Endothelial cell of umbilical vein (primary cell): ENCODE measurements around the gene PTPN14.

Experiments used
- CTCF ChIP-seq, 2 donors: IDR thresholded peaks; 1 replicate in 1 of 2; 2 replicates in 1 of 2; pipeline ENCODE4 v1.5.1; 2011; ENCODE audit warnings: low read length in 2 of 2, mild to moderate bottlenecking in 2 of 2, moderate library complexity in 2 of 2, control low read depth in 1 of 2, inconsistent platforms in 1 of 2, low read depth in 1 of 2; ENCODE audit not compliant: insufficient read depth in 1 of 2; ENCODE audit errors: extremely low read depth in 1 of 2
- EZH2 ChIP-seq: IDR thresholded peaks from 2 replicates; pipeline ENCODE4 v1.6.1; 2012; ENCODE audit warnings: borderline replicate concordance, low read depth, mild to moderate bottlenecking, moderate library complexity, low read length, inconsistent platforms; ENCODE audit not compliant: severe bottlenecking
- POLR2AphosphoS5 ChIP-seq: IDR thresholded peaks from 2 replicates; pipeline ENCODE4 v1.6.1; 2012; ENCODE audit warnings: low read depth, mild to moderate bottlenecking, control low read depth, low read length, moderate library complexity; ENCODE audit not compliant: insufficient read depth
- TF ChIP-seq, protein P1 (sequence below): IDR thresholded peaks from 2 replicates; pipeline ENCODE4 v1.6.1; 2011; ENCODE audit not compliant: insufficient read depth, insufficient read length

- TF ChIP-seq POLR2AphosphoS5 (no peak), CTCF (IDR thresholded peaks at IDR 0.05; ENCODE audit: extremely low read depth in 1 of 2, insufficient read depth in 1 of 2, low read depth in 1 of 2, low read length in 2 of 2) (no peak), EZH2 (no peak)
- TF ChIP-seq, protein P1, sequence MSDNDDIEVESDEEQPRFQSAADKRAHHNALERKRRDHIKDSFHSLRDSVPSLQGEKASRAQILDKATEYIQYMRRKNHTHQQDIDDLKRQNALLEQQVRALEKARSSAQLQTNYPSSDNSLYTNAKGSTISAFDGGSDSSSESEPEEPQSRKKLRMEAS, result no peak
Measured at GRCh38 chr1:214379236-214379970, 172.0 kb downstream of the PTPN14 start.
